CD14-positive monocyte (primary cell): ENCODE data around the gene HDAC7. TPM values are rescaled to one million over a fixed set of nuclear protein-coding genes. Genes with fewer than 3 reads are reported as not detected.

Experiments
- DNase-seq, 3 donors: peaks; one replicate each; pipeline ENCODE4 v3.0.0-alpha.2; 2011 to 2022
- H2AFZ ChIP-seq: 2 replicates; pipeline ENCODE4 v1.6.0; 2012; ENCODE audit warnings: mild to moderate bottlenecking, low read depth, low read length, inconsistent platforms; ENCODE audit not compliant: insufficient read depth, poor library complexity, severe bottlenecking
- H3K27ac ChIP-seq, 2 donors: 1 replicate in 1 of 2; 2 replicates in 1 of 2; pipeline ENCODE4 v1.5.1; 2012 to 2013; ENCODE audit warnings: low read length in 2 of 2, control low read depth in 1 of 2, inconsistent platforms in 1 of 2, low read depth in 1 of 2, mild to moderate bottlenecking in 1 of 2
- H3K27me3 ChIP-seq, 2 donors: one replicate each; pipeline versions ENCODE4 v1.6.0 to v1.6.1; 2011 to 2013; ENCODE audit warnings: low read length in 2 of 2; ENCODE audit not compliant: control insufficient read depth in 2 of 2, insufficient read depth in 2 of 2
- H3K36me3 ChIP-seq, 2 donors: replicated peaks in 1 of 2; 1 replicate in 1 of 2; 2 replicates in 1 of 2; pipeline versions ENCODE4 v1.5.1 to v1.6.1; 2012 to 2013; ENCODE audit warnings: low read length in 2 of 2, control low read depth in 1 of 2, inconsistent platforms in 1 of 2, mild to moderate bottlenecking in 1 of 2; ENCODE audit not compliant: insufficient read depth in 2 of 2, control insufficient read depth in 1 of 2
- H3K4me1 ChIP-seq, 2 donors: 1 replicate in 1 of 2; 2 replicates in 1 of 2; pipeline versions ENCODE4 v1.5.1 to v1.6.1; 2012 to 2013; ENCODE audit warnings: low read length in 2 of 2, control low read depth in 1 of 2, inconsistent platforms in 1 of 2, mild to moderate bottlenecking in 1 of 2, moderate library complexity in 1 of 2; ENCODE audit not compliant: insufficient read depth in 2 of 2, control insufficient read depth in 1 of 2
- H3K4me2 ChIP-seq: replicated peaks from 2 replicates; pipeline ENCODE3; 2012; ENCODE audit warnings: low read length, moderate library complexity, mild to moderate bottlenecking; ENCODE audit not compliant: poor library complexity, severe bottlenecking; ENCODE audit errors: extremely low read depth
- H3K4me3 ChIP-seq, 3 experiments: fragments of 200-600 bp in 1 of 3; sonication (generic) in 1 of 3; replicated peaks in 1 of 3; 1 replicate in 2 of 3; 2 replicates in 1 of 3; pipeline ENCODE4 v1.5.1; 2011 to 2013; ENCODE audit warnings: low read length in 3 of 3, mild to moderate bottlenecking in 3 of 3, control low read depth in 2 of 3, low read depth in 2 of 3, inconsistent platforms in 1 of 3, moderate library complexity in 1 of 3
- H3K79me2 ChIP-seq: 2 replicates; pipeline ENCODE4 v1.6.0; 2012; ENCODE audit warnings: mild to moderate bottlenecking, control low read depth, inconsistent platforms, low read length, moderate library complexity; ENCODE audit not compliant: insufficient read depth
- H3K9ac ChIP-seq: 2 replicates; pipeline ENCODE4 v1.6.0; 2017; ENCODE audit warnings: low read length, mild to moderate bottlenecking; ENCODE audit not compliant: insufficient read depth, poor library complexity, severe bottlenecking
- H3K9me3 ChIP-seq, 2 donors: replicated peaks in 1 of 2; 1 replicate in 1 of 2; 2 replicates in 1 of 2; pipeline versions ENCODE4 v1.5.1 to v1.6.1; 2012 to 2013; ENCODE audit warnings: low read length in 2 of 2, control low read depth in 1 of 2; ENCODE audit not compliant: control insufficient read depth in 1 of 2, insufficient read depth in 1 of 2
- H4K20me1 ChIP-seq: 2 replicates; pipeline ENCODE4 v1.6.0; 2012; ENCODE audit warnings: mild to moderate bottlenecking, low read length, control low read depth, moderate library complexity; ENCODE audit not compliant: insufficient read depth
- H3K27ac Mint-ChIP-seq, 7 donors: one replicate each; pipeline ENCODE4 v1.8.0; 2020; ENCODE audit warnings: mild to moderate bottlenecking in 7 of 7, mixed read lengths in 7 of 7, moderate library complexity in 6 of 7, inconsistent platforms in 2 of 7
- H3K27me3 Mint-ChIP-seq, 3 donors: one replicate each; pipeline ENCODE4 v1.8.0; 2021 to 2022; ENCODE audit warnings: low read depth in 3 of 3, mild to moderate bottlenecking in 3 of 3, mixed read lengths in 3 of 3, moderate library complexity in 3 of 3, inconsistent platforms in 1 of 3
- H3K36me3 Mint-ChIP-seq, 2 donors: one replicate each; pipeline ENCODE4 v1.8.0; 2020; ENCODE audit warnings: mixed read lengths in 2 of 2, inconsistent platforms in 1 of 2, mild to moderate bottlenecking in 1 of 2
- H3K4me1 Mint-ChIP-seq: one replicate; pipeline ENCODE4 v1.8.0; 2020; ENCODE audit warnings: mild to moderate bottlenecking, mixed read lengths
- H3K4me3 Mint-ChIP-seq, 2 donors: one replicate each; pipeline ENCODE4 v1.8.0; 2020; ENCODE audit warnings: mild to moderate bottlenecking in 2 of 2, mixed read lengths in 2 of 2, moderate library complexity in 1 of 2
- H3K9me3 Mint-ChIP-seq, 7 donors: one replicate each; pipeline ENCODE4 v1.8.0; 2020 to 2022; ENCODE audit warnings: mixed read lengths in 7 of 7, mild to moderate bottlenecking in 6 of 7, moderate library complexity in 6 of 7, inconsistent platforms in 2 of 7
- CTCF ChIP-seq: fragments of 200-600 bp; IDR thresholded peaks from one replicate; pipeline ENCODE4 v1.8.0; 2022; ENCODE audit warnings: antibody characterized with exemption, mild to moderate bottlenecking
- WGBS: methylation state at CpG from one replicate; pipeline ENCODE4 v1.1.5; 2013; ENCODE audit warnings: missing lambda C conversion rate; ENCODE audit not compliant: insufficient coverage; 5-methylcytosine and 5-hydroxymethylcytosine counted together
- intact Hi-C, 2 donors: fragments of 100-400 bp; cut with micrococcal nuclease; formaldehyde crosslinking; loops; one replicate each; pipeline versions ENCODE4 v1.15.0 to v1.15.1; 2023
- polyA plus RNA-seq, 3 donors: library from polyadenylated mRNA; depleted of rRNA in 1 of 3; unstranded in 2 of 3; stranded (reverse) in 1 of 3; fragments of 300-500 nt in 2 of 3; fragments of >200 nt in 1 of 3; fragmentation: Illumina TruSeq in 2 of 3; gene quantifications; 1 replicate in 2 of 3; 2 replicates in 1 of 3; pipeline ENCODE4 v1.2.3, GENCODE V29; 2012 to 2021

The HDAC7 gene
- polyA plus RNA-seq, 3 donors, result 5.9 to 79.2 (median 8.4) TPM

DNA sequence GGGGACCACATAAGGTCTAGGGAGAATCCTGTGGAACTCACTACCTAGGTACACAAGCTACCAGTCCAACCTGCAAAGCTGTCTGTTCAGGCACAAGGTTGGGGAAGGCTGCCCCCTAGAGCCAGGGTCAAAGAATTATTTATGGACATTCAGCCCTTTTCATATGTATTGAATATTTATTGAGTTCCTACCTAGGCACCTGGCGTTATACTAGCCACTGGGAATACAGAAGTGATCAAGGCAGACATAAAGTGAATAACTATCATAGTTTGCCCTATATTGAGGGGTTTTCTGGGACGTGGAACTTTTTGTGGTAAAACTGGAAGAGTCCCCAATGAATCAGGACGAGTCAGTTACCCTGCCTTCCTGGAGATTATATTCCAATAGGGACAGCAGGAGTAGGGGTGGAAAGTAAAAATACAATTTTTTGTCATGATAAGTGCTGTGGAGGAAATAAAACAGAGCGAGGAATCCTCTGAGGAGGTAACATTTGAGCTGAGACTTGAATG is 52.4 kb downstream of the HDAC7 start:
- no peak overlapping the region for H2AFZ ChIP-seq
- DNase-seq, result peak; percentile 43 to 57 (median 57)
- no peak overlapping the region for H3K4me2 ChIP-seq
- peaks cover 17% of the 10 kb centered on the region for H3K4me1 Mint-ChIP-seq
- intact Hi-C loops, result no loop called here
- H3K9ac ChIP-seq, result no peak overlapping the region
- no peaks in the 10 kb centered on the region for H4K20me1 ChIP-seq
- no peaks in the 10 kb centered on the region for H3K36me3 Mint-ChIP-seq
- peaks cover under 1 to 7% (median 6%) of the 10 kb centered on the region in 3 donors for H3K27me3 Mint-ChIP-seq
- no peaks in the 10 kb centered on the region for H3K27me3 ChIP-seq
- no peak overlapping the region for H3K4me3 Mint-ChIP-seq
- no peaks in the 10 kb centered on the region for H3K79me2 ChIP-seq
- H3K36me3 ChIP-seq, result no peaks in the 10 kb centered on the region
- H3K9me3 ChIP-seq, result no peaks in the 10 kb centered on the region
- 61% methylated on average over 3 of the region's 4 CpGs for WGBS
- peaks cover 14 to 27% of the 10 kb centered on the region in 2 donors for H3K4me1 ChIP-seq
- no peaks in the 10 kb centered on the region for H3K9me3 Mint-ChIP-seq
- peak; percentile 77 for TF ChIP-seq CTCF
- H3K27ac ChIP-seq, result no peak overlapping the region
- no peak overlapping the region for H3K4me3 ChIP-seq
- no peak overlapping the region for H3K27ac Mint-ChIP-seq

- TF ChIP-seq CTCF, result no peak
- Histone ChIP-seq H3K4me1 (peaks cover 14 to 26% of the 10 kb centered on the region in 2 donors), H3K27ac (no peak overlapping the region), H3K4me3 (no peak overlapping the region), H3K4me2 (no peak overlapping the region), H3K36me3 (no peaks in the 10 kb centered on the region), H4K20me1 (no peaks in the 10 kb centered on the region), H3K9ac (no peak overlapping the region), H2AFZ (no peak overlapping the region), H3K79me2 (no peaks in the 10 kb centered on the region), H3K9me3 (no peaks in the 10 kb centered on the region), H3K27me3 (no peaks in the 10 kb centered on the region)
- Mint-ChIP-seq H3K9me3 (no peaks in the 10 kb centered on the region), H3K4me1 (peaks cover 16% of the 10 kb centered on the region), H3K36me3 (no peaks in the 10 kb centered on the region), H3K27ac (no peak overlapping the region), H3K27me3 (peaks cover 1 to 6% (median 4%) of the 10 kb centered on the region in 3 donors), H3K4me3 (no peak overlapping the region)
- no peak for DNase-seq
- 0% methylated on average over 2 of the region's 5 CpGs for WGBS
- intact Hi-C loops, result no loop called here
These were observed 53.0 kb downstream of the HDAC7 start for GRCh38 chr12:47766502-47767215.
